HG03575 (cell line): ENCODE measurements around the gene UVRAG.

ENCODE experiments used
- ATAC-seq: cut with Tn5 transposase; IDR thresholded peaks from one replicate; pipeline ENCODE4 v1.9.1; 2021; ENCODE audit not compliant: unreplicated experiment, insufficient number of reproducible peaks, low FRiP score; ENCODE audit errors: extremely low read depth

The UVRAG gene

DNA sequence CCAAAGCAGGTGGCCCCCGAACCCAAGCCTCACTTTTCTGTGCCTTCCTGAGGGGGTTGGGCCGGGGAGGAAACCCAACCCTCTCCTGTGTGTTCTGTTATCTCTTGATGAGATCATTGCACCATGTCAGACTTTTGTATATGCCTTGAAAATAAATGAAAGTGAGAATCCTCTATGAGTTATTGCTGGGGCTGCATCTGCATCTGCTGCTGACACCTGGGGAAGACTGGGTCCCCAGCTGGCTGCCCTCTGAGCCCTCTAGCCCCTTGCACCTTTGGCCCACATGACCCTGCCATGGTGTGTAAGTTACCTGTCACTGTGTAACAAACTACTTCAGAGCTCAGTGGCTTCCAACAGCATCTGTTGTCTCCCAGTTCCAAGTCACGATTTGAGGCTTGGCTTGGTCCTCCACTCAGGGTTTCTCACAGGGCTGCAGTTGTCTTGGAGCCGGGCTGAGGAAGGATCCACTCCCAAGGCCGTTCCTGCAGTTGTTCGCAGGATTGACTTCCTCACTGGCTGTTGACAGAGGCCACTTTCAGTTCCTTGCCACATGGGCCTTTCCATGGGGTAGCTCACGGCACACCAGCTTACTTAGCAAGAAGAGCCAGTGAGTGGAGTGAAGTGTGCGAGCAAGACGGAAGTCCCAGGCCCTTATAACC is 13.5 kb upstream of the UVRAG start:
- no peak for ATAC-seq

DNA sequence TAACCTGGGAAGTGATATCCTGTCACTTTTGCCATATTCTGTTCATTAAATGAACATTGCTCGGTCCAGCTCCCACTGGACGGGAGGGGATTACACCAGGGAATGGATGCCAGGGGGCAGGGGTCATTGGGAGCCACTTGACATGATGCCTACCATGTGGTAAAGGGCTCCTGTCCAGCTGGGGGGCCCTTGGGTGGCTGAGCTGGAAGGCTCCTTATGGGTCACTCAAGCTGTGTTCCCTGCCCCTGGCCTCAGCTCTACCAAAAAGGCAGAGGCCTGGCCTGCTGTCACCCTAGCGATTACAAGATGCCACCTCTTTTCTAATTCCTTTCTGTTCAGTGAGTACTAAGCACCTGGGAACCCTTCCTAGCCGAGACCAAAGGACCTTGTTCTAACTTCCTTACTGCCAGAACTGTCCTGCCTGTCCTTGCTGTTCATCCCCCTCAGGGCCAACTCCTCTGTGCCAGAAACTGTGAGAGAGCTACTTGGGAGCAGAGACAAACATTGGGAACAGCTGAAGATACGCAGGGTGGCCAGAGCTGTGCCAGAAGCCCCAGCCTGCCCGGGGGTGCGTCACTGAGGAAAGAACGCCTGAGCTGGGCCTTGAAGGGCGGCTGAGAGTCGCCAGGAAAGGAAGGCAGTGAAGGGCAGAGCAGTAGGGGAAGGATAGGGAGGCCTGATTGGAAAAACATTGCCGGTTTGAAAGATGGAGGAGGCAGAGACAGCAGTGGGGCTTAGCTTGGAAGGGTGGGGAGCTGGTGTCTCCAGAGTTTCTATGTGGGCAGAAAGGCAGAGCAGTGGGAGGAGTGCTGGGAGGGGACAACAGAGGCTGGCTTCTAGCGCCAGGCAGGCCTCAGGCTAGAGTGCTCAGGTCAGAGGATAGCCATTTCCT is 12.7 kb upstream of the UVRAG start:
- no peak for ATAC-seq

DNA sequence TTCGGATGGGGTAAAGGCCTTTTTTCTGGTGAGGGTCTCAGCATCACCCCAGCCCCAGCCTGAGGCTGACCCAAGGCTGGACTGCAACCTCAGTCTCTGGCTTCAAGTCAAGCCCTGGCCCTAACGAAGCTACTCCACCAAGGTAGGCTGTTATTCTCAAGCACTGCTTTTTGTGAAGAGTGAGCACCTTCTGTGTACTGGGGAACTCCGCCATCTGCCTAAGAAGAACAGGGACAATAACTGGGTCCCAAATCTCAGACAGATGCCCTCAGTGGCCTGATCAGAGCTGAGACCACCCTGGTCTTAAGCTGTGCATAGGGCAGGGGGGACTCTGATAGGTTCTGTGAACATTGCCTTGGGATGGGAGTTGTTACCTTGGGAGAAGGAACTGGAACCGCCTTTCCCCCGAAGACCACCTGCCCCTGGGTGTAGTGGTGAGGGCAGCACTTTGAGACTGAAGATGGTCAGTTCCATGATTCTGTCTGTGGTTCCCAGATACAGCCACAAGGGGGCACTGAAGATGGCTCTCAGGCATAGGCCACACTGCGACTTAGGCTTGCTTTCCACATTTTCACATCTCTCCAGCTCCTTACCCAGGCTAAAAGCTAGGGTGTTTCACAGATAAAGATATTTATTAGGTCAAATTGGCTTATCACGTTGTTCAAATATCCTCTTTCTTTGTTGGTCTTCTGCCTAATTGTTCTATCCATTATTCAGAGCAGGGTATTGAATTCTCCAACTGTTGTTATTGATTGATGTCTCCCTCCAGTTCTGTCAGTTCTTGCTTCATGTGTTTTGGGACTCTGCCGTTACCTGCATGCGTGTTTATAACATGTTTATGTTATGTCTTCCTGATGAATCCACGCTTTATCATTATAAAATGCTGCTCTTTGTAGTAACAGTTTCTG is 11.8 kb upstream of the UVRAG start:
- no peak for ATAC-seq

DNA sequence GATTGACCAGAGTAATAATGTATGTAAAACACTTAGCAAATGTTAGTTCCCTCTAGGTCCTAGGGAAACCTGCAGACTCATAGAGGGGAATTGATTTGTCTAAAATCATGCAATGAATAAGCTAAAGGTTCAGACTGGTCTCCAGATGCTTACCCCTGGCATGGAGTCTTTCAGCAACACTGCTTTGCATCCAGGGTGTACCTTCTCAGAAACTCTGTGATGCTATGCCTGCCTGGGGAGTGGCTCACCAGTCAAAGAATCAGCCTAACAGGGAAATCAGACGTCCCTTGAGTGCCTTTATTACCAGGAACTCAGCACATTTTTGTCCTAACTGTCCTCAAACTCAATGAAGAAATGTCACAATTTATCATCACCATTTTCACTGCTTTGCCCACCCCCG is 5.9 kb upstream of the UVRAG start:
- ATAC-seq = no peak

DNA sequence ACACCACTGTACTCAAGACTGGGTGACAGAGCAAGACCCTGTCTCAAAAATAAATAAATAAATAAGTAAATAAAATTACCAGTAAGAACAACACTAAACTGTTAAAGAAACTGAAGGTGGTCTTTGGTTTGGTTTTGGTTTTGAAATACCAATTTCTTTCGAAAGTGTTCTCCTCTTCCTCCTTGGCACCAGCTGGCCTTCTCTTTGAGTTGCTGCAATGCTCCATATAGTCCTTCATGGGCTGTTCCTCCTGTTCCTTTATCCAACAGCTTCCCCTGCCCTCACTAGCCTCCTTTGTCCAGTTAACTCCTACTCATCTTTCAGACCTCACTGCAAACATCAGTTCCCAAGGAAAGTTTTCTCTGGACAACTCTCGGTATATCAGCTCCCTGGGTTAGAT is 5.0 kb upstream of the UVRAG start:
- no peak for ATAC-seq

DNA sequence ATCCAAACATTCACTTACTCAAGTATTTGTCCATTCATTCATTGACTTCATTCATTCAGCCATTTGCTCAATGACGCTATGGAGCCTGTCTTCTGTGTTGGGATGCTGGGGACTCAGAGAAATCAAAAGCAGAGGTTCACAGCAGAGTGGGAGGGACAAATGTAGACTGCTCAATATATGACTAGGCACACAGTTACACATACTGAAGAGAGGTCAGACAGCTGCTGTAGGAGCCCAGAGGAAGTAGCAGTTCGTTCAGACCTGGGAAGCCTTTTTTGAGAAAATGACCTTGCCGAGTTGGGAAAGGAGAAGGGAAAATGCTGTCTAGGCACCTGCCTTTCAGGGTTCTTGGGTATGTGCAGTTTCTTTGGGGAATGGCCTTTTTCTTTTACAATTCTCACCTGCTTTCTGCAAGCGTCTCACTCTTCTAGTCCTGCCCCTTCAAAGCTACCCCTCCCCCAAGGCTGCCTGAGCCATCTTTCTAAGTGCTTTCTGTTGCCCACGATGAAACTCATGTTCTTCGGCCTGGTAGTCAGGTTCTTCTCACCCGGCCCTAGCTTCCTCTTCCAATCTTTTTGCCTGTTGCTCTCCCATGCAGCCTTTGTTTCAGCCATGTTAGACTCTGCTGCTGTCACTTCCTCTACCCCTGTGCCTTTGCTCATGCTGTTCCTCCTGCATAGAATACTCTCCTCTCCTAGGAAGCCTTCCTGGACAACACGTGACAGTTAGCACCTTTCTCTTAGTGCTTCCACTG is 4.2 kb upstream of the UVRAG start:
- ATAC-seq = peak; percentile 29

DNA sequence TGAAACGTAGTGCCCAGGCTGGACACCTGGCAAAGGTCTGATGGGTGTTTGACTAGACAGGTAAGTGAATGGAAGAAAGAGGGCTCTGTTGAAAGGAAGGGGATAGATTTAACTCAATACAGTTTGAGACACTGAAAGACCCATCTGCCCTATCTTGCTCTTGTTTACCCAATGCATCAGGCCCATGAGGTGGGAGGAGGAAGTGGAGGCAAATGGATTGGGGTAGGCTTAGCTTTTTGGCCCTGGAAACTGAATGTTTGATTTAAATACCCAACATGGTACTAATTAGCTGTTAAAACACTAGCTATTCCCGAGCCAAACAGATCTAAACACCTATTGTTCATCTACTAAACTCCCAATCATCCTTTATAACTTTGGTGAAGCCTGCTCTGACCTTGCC is 3.5 kb upstream of the UVRAG start:
- ATAC-seq = no peak

GRCh38 chr11:75812542-75813040 is 2.4 kb upstream of the UVRAG start:
- no peak for ATAC-seq

DNA sequence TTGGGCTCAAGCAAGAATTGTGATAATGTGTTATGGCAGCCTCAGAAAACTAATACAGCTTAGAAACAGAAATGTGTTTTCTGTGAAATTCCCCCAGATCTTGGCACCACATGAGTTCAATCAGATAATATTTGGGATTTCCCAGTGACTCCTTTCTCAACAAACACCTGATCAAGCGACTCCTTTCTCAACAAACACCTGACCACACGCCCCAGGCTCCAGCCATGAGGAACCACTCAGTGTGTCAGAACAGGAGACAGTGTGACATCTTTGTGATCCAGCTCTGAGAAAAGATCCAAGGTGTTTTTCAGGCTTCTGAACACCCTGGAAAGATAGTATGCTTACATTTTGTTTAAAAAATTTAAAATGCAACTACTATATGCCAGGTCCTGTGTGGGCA is 1.9 kb upstream of the UVRAG start:
- no peak for ATAC-seq

- no peak for ATAC-seq
Observed at GRCh38 chr11:75813622-75814039, 1.4 kb upstream of the UVRAG start.

DNA sequence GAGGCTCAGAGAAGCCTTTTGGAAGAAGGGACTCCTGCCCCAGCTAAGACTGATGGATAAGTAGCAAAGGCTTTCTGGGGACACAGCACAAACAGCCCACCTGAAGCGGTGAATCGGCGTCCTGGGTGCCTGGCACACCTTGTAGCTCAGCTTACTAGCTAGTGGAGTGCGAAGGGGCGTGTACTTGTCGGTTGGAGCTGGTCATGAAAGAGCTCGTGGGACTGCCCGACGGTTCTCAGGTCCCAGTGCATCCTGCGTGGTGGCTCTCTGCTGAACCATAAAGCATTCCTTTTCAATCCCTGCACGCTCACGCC is 690 bp upstream of the UVRAG start:
- peak; percentile 6 for ATAC-seq

GRCh38 chr11:75815345-75816168 is 547 bp downstream of the UVRAG start:
- ATAC-seq = no peak

GRCh38 chr11:75816561-75817239 is 1.7 kb downstream of the UVRAG start:
- no peak for ATAC-seq

- no peak for ATAC-seq
Observed at GRCh38 chr11:75820645-75821044, 5.6 kb downstream of the UVRAG start.

- no peak for ATAC-seq
Observed at GRCh38 chr11:75821202-75821601, 6.2 kb downstream of the UVRAG start.

GRCh38 chr11:75822541-75822940 is 7.5 kb downstream of the UVRAG start:
- ATAC-seq = no peak

DNA sequence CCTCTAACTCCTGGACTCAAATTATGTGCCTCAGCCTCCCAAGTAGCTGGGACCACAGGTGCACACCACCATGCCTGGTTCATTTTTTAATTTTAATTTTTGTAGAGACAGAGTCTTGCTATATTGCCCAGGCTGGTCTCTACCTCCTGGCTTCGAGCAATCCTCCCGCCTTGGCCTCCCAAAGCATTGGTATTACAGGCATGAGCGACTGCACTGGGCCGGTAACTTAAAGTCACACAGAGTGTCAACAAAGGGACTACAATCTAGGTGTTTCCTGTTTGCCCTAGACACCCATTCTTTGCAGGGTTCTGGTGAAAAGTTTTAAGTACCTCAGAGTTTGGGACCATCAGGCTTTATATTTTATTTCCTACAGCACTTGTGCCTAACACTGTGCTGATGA is 8.4 kb downstream of the UVRAG start:
- no peak for ATAC-seq

- no peak for ATAC-seq
Observed at GRCh38 chr11:75823946-75824345, 8.9 kb downstream of the UVRAG start.
